Duodenal mucosa (tissue), 2 donors: Measurements from ENCODE around the gene TM6SF1.
"Not testable (repeated sequence)": the region's sequence is repeated elsewhere in the genome, so short reads cannot be mapped to it uniquely, and the experiment has no call there.

Experiments used
- H3K27ac ChIP-seq: one replicate; pipeline ENCODE4 v1.7.0; 2013; ENCODE audit warnings: low read depth, low read length
- H3K27me3 ChIP-seq, 2 donors: one replicate each; pipeline ENCODE4 v1.7.0; 2013; ENCODE audit warnings: low read length in 2 of 2, control low read depth in 1 of 2; ENCODE audit not compliant: insufficient read depth in 2 of 2, control insufficient read depth in 1 of 2
- H3K36me3 ChIP-seq, 2 donors: one replicate each; pipeline ENCODE4 v1.7.0; 2013; ENCODE audit warnings: low read length in 2 of 2, control low read depth in 1 of 2; ENCODE audit not compliant: insufficient read depth in 2 of 2, control insufficient read depth in 1 of 2
- H3K4me1 ChIP-seq, 2 donors: one replicate each; pipeline ENCODE4 v1.7.0; 2013; ENCODE audit warnings: low read length in 2 of 2, control low read depth in 1 of 2; ENCODE audit not compliant: insufficient read depth in 2 of 2, control insufficient read depth in 1 of 2
- H3K4me3 ChIP-seq, 2 donors: one replicate each; pipeline ENCODE4 v1.7.0; 2013; ENCODE audit warnings: low read length in 2 of 2, low read depth in 1 of 2
- H3K9ac ChIP-seq, 2 donors: one replicate each; pipeline ENCODE4 v1.7.0; 2013; ENCODE audit warnings: low read length in 2 of 2, low read depth in 1 of 2
- H3K9me3 ChIP-seq, 2 donors: one replicate each; pipeline ENCODE4 v1.7.0; 2013; ENCODE audit warnings: low read length in 2 of 2, control low read depth in 1 of 2; ENCODE audit not compliant: control insufficient read depth in 1 of 2

Gene TM6SF1

DNA sequence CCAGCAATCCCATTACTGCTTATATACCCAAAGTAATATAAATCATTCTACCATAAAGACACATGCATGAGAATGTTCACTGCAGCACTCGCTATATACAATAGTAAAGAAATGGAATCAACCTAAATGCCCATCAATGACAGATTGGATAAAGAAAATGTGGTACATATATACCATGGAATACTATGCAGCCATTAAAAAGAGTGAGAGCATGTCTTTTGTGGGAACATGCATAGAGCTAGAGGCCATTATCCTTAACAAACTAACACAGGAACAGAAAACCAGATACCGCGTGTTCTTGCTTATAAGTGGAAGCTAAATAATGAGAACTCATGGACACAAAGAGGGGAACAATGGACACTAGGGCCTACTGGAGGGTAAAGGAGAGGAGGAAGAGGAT is 34.7 kb downstream of the TM6SF1 start:
- H3K36me3 ChIP-seq, H3K4me3 ChIP-seq, H3K9me3 ChIP-seq, H3K27me3 ChIP-seq, H3K27ac ChIP-seq, H3K9ac ChIP-seq, H3K4me1 ChIP-seq: not testable (repeated sequence)

DNA sequence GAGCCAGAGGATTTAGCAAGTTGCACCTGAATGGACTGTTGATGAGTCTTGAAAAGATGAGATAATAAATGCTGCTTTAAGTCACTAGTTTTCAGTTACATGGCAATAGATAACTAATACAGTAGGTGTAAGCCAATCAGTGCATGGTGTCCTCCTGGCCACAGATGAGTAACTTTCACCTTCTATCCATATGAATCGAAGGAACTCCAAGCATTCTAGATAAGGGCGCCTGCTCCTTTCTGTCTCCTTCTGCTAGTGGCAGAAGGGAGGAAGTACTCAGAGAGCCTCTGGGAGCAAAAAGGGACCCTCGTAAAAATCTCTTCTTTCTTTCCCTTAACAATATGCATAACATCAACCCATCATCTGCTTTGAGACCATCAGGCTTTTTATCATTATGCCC is 37.3 kb downstream of the TM6SF1 start:
- no peaks in the 10 kb centered on the region for H3K27me3 ChIP-seq
- H3K36me3 ChIP-seq = no peaks in the 10 kb centered on the region
- no peak overlapping the region for H3K27ac ChIP-seq
- H3K9me3 ChIP-seq = no peaks in the 10 kb centered on the region
- H3K4me3 ChIP-seq = no peak overlapping the region
- H3K4me1 ChIP-seq = no peaks in the 10 kb centered on the region
- no peak overlapping the region for H3K9ac ChIP-seq

DNA sequence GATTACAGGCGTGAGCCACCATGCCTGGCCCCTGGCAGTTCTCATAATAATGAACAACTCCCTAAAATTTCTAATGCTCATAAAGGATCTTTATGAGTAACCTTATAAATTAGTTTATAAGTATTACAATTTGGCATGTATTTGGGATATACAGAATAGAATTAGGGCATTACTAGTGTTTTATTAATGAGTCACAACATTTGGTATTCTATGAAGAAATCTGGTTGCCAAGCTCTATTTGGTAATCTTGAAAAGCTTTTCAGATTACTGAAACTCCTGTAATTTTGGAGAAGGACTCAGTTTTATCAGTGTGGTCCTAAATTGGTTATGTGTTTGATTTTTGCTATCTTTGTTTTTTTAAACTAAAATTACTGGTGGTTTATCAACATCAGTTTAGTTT is 45.8 kb downstream of the TM6SF1 start:
- H3K27ac ChIP-seq = no peak overlapping the region
- H3K9ac ChIP-seq = no peak overlapping the region
- no peak overlapping the region for H3K4me3 ChIP-seq
- H3K4me1 ChIP-seq = no peaks in the 10 kb centered on the region
- no peaks in the 10 kb centered on the region for H3K9me3 ChIP-seq
- H3K36me3 ChIP-seq = no peaks in the 10 kb centered on the region
- H3K27me3 ChIP-seq = no peaks in the 10 kb centered on the region

DNA sequence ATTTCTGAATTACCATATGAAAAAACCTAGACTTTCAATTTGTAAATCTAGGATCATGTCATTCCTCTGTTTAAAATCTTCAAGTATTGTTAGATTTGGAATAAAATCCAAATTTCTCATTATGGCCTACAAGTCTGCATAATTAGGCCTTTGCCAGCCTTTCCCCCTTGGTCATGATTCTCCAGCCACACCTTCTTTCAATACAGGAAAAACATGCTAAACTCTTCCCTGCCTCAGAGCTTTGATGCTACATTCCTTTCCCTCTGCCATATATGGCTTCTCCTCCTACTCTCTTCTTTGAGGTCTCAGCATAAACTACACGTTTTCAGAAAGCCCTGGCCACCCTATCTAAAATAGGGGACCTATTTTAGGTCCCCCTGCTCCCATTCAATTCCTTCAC is 48.5 kb downstream of the TM6SF1 start:
- Histone ChIP-seq H3K27ac (no peak overlapping the region), H3K27me3 (no peaks in the 10 kb centered on the region), H3K9ac (no peak overlapping the region), H3K9me3 (no peaks in the 10 kb centered on the region), H3K4me1 (no peaks in the 10 kb centered on the region), H3K4me3 (no peak overlapping the region), H3K36me3 (no peaks in the 10 kb centered on the region)

DNA sequence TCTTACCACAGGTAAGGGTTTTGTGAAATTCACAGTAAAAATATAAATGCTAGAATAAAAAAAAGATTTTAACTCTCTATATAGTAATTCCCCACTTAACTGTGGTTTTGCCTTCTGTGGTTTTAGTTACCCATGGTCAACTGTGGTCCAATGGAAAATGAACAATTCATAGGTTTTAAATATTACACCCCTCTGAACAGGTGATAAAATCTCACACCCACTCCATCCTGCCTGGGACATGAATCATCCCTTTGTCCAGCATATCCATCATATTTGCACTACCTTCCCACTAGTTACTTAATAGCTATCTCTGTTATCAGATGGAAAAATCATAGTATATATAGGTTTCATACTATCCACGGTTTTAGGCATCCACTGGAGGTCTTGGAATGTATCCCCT is 50.9 kb downstream of the TM6SF1 start:
- Histone ChIP-seq H3K9me3 (no peaks in the 10 kb centered on the region), H3K27ac (no peak overlapping the region), H3K4me1 (no peaks in the 10 kb centered on the region), H3K36me3 (no peaks in the 10 kb centered on the region), H3K9ac (no peak overlapping the region), H3K27me3 (no peaks in the 10 kb centered on the region), H3K4me3 (no peak overlapping the region)

DNA sequence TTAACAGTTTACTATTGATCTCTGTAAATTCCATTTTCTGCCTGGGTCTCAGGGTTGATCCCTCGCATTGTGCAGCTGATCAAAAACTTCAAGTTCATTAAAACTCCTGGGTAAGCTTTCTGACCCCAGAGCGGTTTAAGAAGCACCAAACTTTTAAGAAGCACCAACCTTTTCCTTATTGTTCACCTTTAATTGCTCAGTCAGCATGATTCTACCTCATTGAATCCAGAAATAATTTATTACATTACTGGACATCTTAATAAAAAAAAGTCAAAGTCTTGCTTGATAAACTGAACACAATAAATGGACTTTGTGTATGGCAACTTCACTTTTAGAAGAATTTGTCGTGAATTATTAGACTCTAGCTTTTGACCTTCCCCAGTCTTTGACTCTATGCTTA is 53.3 kb downstream of the TM6SF1 start:
- Histone ChIP-seq H3K36me3 (no peaks in the 10 kb centered on the region), H3K4me3 (no peak overlapping the region), H3K9ac (no peak overlapping the region), H3K9me3 (no peaks in the 10 kb centered on the region), H3K27ac (no peak overlapping the region), H3K27me3 (no peaks in the 10 kb centered on the region), H3K4me1 (no peaks in the 10 kb centered on the region)

DNA sequence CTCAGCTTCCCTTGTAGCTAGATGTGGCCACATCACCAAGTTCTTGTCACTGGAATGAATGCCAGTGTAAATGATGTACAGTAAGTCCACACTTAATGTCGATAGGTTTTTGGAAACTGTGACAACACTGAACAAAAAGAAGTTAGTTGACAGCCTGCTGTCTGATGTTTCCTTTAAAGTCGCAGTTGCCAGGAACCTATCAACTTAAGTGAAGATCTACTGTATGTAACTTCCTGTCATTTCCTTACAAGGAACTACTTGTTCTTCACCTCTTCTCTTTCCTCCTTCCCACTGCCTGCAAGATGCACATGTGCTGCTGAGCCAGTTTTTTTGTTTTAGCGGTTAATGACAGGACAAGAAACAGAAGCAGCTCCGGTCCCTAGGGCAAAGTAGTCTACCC is 55.6 kb downstream of the TM6SF1 start:
- Histone ChIP-seq H3K4me1 (no peaks in the 10 kb centered on the region), H3K9ac (no peak overlapping the region), H3K36me3 (no peaks in the 10 kb centered on the region), H3K27ac (no peak overlapping the region), H3K27me3 (no peaks in the 10 kb centered on the region), H3K9me3 (no peaks in the 10 kb centered on the region), H3K4me3 (no peak overlapping the region)

DNA sequence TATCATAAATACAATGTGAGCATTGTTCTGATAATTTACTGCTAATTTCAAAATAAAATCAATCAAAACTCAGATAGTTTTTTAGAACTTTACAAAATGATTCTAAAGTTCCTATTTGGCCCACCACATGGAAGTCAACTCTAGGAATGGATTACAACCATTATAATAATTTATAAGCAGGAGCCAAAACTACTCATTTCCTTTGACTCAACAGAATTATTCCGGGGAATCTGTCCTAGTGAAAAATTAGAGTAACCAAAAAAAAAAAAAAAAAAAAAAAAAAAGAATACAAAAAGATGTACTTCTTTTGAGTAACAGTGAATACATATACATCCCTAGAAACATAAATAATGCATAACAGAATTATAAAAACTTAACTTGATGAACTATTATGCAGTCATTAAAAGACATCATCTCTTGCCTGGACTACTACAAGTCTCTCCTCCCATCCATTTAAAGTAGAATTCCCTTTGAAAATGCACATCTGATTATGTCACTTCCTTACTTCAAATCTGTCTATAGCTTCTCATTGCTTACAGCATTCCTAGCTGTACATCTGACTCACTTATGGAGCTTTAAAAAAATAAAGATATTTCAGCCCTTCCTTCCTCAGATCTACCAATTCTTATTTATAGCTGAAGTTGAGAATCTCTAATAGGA is 56.8 kb downstream of the TM6SF1 start:
- H3K27ac ChIP-seq = no peak overlapping the region
- H3K4me3 ChIP-seq = no peak overlapping the region
- H3K9ac ChIP-seq = no peak overlapping the region
- H3K36me3 ChIP-seq = no peaks in the 10 kb centered on the region
- no peaks in the 10 kb centered on the region for H3K4me1 ChIP-seq
- H3K27me3 ChIP-seq = no peaks in the 10 kb centered on the region
- H3K9me3 ChIP-seq = no peaks in the 10 kb centered on the region

DNA sequence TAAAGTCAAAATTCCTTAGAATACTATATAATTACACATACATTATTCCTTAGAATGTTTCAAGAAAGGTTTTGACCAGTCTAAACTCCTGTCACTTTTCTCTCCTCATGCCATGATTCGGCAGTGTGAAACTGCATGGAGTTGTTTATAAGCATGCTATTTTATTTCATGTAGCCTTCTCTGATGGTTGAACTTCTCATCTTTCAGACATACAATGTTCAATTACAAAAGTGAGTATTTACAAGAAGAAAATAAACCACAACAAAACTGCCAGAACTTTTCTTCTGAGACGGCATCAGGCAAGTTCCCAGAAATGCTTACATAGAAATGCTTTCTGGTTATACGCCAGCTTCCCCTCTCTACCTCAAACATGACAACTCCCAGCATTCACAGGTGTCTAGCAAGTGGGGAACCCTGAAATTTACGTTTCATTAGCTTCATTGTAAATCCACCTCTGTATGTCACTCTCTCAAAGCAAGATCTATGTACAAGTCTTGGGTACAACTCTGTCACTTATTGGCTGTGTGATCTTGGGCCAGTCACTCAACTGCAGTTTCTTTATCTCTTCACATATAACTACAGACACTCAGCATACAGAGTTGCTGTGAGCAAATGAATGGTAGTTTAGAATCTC is 57.4 kb downstream of the TM6SF1 start:
- H3K4me3 ChIP-seq = no peak overlapping the region
- H3K36me3 ChIP-seq = no peaks in the 10 kb centered on the region
- H3K9ac ChIP-seq = no peak overlapping the region
- no peak overlapping the region for H3K27ac ChIP-seq
- H3K9me3 ChIP-seq = no peaks in the 10 kb centered on the region
- H3K27me3 ChIP-seq = no peaks in the 10 kb centered on the region
- H3K4me1 ChIP-seq = no peaks in the 10 kb centered on the region

DNA sequence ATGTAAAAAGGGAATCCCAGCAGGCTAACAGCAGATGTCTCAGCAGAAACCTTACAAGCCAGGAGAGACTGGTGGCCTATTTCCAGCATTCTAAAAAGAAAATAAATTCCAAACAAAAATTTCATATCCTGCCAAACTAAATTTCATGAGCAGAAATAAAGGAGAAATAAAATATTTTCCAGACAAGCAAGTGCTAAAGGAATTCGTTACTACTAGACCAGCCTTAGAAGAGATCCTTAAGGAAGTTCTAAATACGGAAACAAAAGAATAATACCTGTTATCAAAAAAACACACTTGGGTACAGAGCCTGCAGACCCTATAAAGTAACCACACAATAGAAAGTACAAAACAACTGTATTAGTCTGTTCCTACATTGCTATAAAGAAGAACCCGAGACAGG is 58.8 kb downstream of the TM6SF1 start:
- H3K36me3 ChIP-seq = no peaks in the 10 kb centered on the region
- no peaks in the 10 kb centered on the region for H3K4me1 ChIP-seq
- H3K4me3 ChIP-seq = no peak overlapping the region
- no peaks in the 10 kb centered on the region for H3K9me3 ChIP-seq
- H3K9ac ChIP-seq = no peak overlapping the region
- H3K27me3 ChIP-seq = no peaks in the 10 kb centered on the region
- no peak overlapping the region for H3K27ac ChIP-seq
